Caki2 (cell line): ENCODE data around the gene EFCAB9. TPM values are rescaled to one million over a fixed set of nuclear protein-coding genes. Genes with fewer than 3 reads are reported as not detected.
A peak's percentile ranks its signal among the peaks of the same experiment; 100 is the strongest.
"Not testable (repeated sequence)": the region's sequence is repeated elsewhere in the genome, so short reads cannot be mapped to it uniquely, and the experiment has no call there.

ENCODE experiments used
- DNase-seq: peaks from one replicate; pipeline ENCODE4 v3.0.0-alpha.2; 2015; ENCODE audit warnings: low read depth
- in situ Hi-C: cut with HindIII; loops from 2 replicates; pipeline ENCODE4 v1.10.0; 2016; ENCODE audit warnings: low sequenced_read_pairs, low pct_unique_long_range_greater_than_20kb, mixed read lengths
- total RNA-seq: library from RNA; depleted of rRNA; stranded (reverse); fragments of >200 nt; shearing (Covaris generic); gene quantifications from 2 replicates; pipeline ENCODE4 v1.2.3, GENCODE V29; 2014; ENCODE audit warnings: low replicate concordance

EFCAB9 gene
- total RNA-seq, 1 experiment from 2014 or later: not detected

GRCh38 chr5:172183881-172184280 lies 10.1 kb upstream of the EFCAB9 start:
- DNase-seq: no peak
- in situ Hi-C loops: no loop called here

GRCh38 chr5:172185096-172185461 lies 8.9 kb upstream of the EFCAB9 start:
- in situ Hi-C loops: no loop called here
- no peak for DNase-seq

DNA sequence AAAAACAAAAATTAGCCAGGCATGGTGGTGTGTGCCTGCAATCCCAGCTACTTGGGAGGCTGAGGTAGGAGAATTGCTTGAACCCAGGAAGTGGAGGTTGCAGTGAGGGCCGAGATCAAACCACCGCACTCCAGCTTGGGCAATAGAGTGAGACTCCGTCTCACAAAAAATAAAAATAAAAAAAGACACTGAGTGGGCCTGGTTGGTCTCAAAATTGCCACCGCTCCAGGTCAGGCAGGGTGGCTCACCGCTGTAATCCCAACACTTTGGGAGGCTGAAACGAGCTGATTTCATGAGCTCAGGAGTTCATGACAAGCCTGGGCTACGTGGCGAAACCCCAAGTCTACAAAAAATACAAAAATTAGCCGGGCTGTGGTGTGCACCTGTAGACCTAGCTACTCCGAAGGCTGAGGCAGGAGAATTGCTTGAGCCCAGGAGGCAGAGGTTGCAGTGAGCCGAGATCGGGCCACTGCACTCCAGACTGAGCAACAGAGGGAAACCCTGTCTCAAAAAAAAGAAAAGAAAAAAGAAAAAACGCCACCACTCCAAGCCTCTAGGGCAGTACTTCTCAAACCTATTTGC lies 7.8 kb upstream of the EFCAB9 start:
- DNase-seq: no peak
- in situ Hi-C loops: no loop called here

- in situ Hi-C loops: no loop called here
- peak; percentile 75 for DNase-seq
These were observed 6.6 kb upstream of the EFCAB9 start for GRCh38 chr5:172187118-172188032.

GRCh38 chr5:172188033-172188892 lies 5.7 kb upstream of the EFCAB9 start, which contains the start of gene STK10:
STK10 (minus strand) TSS chr5:172188224; CDS start chr5:172188042, 182 bp downstream.
- DNase-seq: peak; percentile 94
- in situ Hi-C loops: no loop called here

DNA sequence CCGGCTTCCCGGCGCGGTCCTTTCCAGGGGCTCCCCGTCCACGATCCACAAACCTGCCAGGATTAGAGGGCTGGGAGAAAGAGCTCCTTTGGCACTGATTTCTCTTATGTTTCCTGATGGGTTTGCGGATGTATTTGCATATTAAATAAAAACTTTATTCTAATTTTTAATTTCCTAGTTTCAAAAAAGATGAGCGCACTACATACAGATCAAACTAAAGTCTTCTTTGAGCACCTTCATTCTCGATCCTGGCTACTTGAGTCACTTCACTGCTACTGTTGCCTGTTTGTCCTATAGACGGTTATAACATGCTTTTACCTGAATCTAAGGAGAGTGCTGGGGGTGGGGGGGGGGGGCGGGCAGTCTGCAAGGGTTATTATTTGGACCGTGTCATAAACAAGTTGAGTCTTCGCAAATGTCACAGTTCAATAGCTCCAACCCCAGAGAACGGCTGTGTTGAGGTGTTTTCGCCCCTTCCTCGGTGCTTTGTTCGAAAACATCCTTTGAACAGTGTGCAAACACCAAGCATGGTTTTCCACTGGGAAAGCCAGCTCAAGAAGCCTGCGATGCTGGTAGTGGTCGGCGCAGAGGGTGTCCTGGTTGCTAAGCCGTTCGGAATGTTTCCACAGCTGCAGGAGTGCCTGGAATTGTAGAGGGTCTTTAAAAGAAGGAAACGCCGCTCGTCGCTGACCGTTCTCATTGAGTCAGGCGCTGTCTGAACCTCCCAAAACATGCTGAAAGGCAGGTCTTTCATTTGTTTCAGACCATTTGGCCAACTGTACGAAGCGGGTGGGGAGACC lies 4.9 kb upstream of the EFCAB9 start:
- in situ Hi-C loops: no loop called here

DNA sequence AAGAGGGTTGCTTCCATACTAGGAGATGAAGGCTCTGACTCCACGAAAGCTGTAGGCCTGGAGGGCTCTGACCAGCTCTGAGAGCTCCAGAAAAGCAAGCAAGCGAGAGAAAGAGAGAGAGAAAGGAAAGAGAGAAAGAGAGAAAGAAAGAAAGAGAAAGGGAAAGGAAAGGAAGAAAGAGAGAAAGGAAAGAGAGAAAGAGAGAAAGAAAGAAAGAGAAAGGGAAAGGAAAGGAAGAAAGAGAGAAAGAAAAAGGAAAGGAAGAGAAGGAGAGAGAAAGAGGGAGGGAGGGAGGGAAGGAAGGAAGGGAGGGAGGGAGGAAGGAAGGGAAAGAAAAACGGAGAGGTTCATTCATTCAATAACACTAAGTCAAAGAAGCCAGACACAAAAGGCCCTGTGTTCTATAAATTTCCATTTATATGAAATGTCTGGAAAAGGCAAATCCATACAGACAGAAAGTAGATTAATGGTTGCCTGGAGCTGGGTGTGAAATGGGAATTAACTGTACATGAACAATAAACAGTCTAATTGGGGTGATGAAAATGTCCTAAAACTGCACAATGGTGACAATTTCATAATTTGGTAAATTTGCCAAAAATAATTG lies 4.2 kb upstream of the EFCAB9 start:
- no peak for DNase-seq
- in situ Hi-C loops: no loop called here

More for the DNA sequence above, 4.9 kb upstream of the EFCAB9 start:
- no peak for DNase-seq

DNA sequence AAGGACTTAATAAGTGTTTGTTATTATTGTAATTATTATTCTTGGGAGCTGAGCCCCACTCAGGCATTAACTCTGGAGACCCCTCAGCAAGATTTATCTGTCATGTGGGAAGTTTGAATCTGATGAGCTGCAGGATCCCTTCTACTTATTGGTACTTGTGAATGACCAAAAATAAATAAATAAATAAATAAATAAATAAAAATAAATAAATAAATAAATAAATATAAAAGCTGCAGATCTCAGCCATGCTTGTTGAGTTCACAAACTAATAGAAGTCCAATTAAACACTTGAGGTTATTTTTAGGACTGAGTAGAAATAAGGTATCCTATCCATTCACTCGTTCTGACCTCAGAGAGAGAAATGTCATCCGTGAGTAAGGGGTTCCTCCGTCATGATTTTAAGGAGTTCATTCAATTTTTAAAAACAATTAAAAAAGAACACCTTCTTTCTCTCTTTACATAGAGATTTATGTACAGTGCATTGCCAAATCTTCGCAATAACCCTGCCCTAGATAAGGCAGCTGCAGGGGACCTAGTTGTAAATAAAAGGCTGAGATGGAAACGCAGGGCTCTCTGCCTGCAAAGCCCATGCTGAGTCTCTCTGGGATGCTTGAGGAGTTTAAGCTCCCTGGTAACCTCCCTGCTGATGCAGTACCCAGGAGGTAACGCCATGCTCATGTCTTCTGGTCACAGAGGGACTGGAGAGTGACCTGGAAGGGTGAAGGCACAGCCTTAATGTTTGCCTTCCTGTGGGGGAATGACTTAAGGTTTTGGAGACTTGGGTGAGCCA lies 1.2 kb downstream of the EFCAB9 start:
- in situ Hi-C loops: no loop called here
- no peak for DNase-seq

DNA sequence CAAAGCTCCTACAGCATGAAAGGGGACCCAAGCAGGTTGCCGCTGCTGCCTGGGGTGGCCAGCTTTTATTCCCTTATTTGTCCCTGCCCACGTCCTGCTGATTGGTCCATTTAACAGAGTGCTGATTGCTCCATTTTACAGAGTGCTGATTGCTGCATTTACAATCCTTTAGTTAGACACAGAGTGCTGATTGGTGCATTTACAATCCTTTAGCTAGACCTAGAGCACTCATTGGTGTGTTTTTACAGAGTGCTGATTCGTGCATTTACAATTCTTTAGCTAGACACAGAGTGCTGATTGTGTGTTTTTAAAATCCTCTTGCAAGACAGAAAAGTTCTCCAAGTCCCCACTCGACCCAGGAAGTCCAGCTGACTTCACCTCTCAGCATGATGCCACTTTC lies 3.8 kb downstream of the EFCAB9 start:
- in situ Hi-C loops, DNase-seq: not testable (repeated sequence)

DNA sequence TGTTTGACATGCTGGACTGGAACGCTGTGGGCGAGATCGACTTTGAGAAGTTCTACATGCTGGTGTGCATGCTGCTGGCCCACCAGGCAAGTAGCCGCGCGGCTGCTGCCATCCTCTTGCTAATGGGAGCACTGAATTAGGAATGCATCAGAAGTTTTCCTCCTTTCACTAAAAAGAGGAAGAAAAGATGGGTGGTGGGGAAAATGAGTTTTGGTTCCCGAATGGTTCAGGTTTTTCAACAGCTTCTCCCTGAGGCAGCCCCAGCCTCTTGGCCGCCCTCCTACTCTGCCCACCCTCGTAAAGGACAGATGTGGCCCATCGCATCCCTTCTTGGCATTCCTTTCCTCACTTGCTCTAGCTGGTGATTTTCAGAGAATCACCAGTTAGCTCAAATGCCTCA lies 5.5 kb downstream of the EFCAB9 start:
- in situ Hi-C loops: no loop called here

GRCh38 chr5:172200476-172200875 lies 6.5 kb downstream of the EFCAB9 start:
- no peak for DNase-seq
- in situ Hi-C loops: no loop called here

More for the DNA sequence above, 5.5 kb downstream of the EFCAB9 start:
- DNase-seq: no peak

GRCh38 chr5:172205984-172206383 lies 12.0 kb downstream of the EFCAB9 start:
- in situ Hi-C loops, DNase-seq: not testable (repeated sequence)

DNA sequence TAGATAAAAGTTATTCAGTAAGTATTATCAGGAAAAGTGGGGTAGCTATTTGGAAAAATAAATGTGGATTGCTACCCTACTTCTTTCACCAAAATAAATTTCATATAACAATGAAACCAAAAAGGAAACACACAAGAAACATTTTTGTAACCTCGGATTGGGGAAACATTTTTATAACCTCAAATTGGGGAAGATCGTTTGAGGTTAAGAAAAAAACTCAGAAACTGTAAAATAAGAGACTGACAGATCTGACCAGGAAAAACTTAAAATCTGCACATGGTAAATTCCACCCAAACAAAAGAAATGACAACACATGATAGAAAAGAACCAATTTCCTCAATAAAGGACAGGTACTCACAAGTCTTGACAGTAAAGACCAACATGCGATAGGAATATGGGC lies 13.5 kb downstream of the EFCAB9 start:
- no peak for DNase-seq
- in situ Hi-C loops: no loop called here

GRCh38 chr5:172209714-172210113 lies 15.7 kb downstream of the EFCAB9 start:
- DNase-seq: no peak
- in situ Hi-C loops: no loop called here

DNA sequence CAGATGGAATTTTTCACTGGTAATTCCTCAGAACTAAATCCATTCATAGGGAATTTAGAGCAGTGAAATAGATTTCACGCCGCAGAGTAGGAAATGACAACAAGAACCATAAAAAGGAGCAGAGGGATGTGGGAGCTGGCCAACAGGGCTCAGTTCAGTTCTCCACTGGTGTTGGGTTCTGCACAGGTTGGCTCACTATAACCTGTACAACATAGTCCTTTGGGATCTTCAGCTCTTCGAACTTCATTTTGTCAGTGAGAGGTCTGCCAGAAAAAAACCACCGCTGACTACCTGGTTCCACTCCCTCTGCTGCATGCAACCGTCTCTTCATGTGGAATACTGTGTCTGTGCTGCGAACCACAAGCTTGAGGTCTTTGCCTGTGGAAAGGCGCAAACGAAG lies 17.7 kb downstream of the EFCAB9 start:
- DNase-seq: no peak
- in situ Hi-C loops: no loop called here

DNA sequence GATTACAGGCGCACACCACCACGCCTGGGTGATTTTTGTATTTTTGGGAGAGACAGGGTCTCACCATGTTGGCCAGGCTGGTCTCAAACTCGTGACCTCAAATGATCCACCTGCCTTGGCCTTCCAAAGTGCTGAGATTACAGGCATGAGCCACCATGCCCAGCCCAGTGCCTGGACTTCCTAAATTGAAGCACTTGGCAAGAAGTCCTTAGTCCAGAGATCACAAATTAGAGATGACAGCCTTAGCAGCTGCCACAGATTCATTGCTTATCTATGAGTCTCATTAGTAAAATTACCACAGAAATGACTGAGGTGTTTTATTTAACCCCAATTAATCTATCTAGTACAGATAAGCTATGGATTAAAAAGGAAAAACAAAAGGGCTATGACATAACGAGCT lies 19.2 kb downstream of the EFCAB9 start:
- in situ Hi-C loops: no loop called here
- DNase-seq: no peak

GRCh38 chr5:172216345-172216744 lies 22.4 kb downstream of the EFCAB9 start:
- DNase-seq: no peak
- in situ Hi-C loops: no loop called here
